OCI-LY3 (cell line): ENCODE measurements around the gene ZNF296.

ENCODE experiments used
- H2AFZ ChIP-seq: fragments of 200-600, 300-600 bp; shearing (Covaris generic); 2 replicates; pipeline ENCODE4 v1.6.0; 2014; ENCODE audit warnings: antibody characterized with exemption, low read depth, low read length
- H3K27ac ChIP-seq: fragments of 200-600, 300-600 bp; sonication (generic); 2 replicates; pipeline ENCODE4 v1.5.1; 2014; ENCODE audit warnings: mild to moderate bottlenecking, low read length, moderate library complexity, mixed read lengths
- H3K27me3 ChIP-seq: fragments of 200-600, 300-600 bp; sonication (generic); 2 replicates; pipeline ENCODE4 v1.6.1; 2014; ENCODE audit warnings: low read depth, low read length, mixed read lengths
- H3K36me3 ChIP-seq: fragments of 200-600, 300-600 bp; sonication (generic); replicated peaks from 2 replicates; pipeline ENCODE3; 2014; ENCODE audit warnings: low read depth, low read length, mixed read lengths
- H3K4me1 ChIP-seq: fragments of 300-600, 200-600 bp; sonication (generic); 2 replicates; pipeline ENCODE4 v1.6.1; 2014; ENCODE audit warnings: low read length, mixed read lengths
- H3K4me2 ChIP-seq: fragments of 200-600, 300-600 bp; sonication (generic); 2 replicates; pipeline ENCODE4 v1.6.1; 2014; ENCODE audit warnings: low read length, mixed read lengths
- H3K4me3 ChIP-seq: fragments of 300-600, 200-600 bp; sonication (generic); 2 replicates; pipeline ENCODE4 v1.5.1; 2014; ENCODE audit warnings: antibody characterized with exemption, mild to moderate bottlenecking, low read length, moderate library complexity
- H3K79me2 ChIP-seq: fragments of 300-600, 200-600 bp; shearing (Covaris generic); 2 replicates; pipeline ENCODE4 v1.6.1; 2014; ENCODE audit warnings: mild to moderate bottlenecking, low read length, mixed read lengths
- H3K9ac ChIP-seq: fragments of 300-600, 200-600 bp; shearing (Covaris generic); 2 replicates; pipeline ENCODE4 v1.6.0; 2014; ENCODE audit warnings: mild to moderate bottlenecking, low read length, moderate library complexity
- H3K9me3 ChIP-seq: fragments of 200-600, 300-600 bp; shearing (Covaris generic); 2 replicates; pipeline ENCODE4 v1.6.1; 2014; ENCODE audit warnings: low read length, mixed read lengths; ENCODE audit not compliant: insufficient read depth
- H4K20me1 ChIP-seq: fragments of 200-600, 300-600 bp; sonication (generic); 2 replicates; pipeline ENCODE4 v1.6.1; 2016; ENCODE audit warnings: low read length, mixed read lengths; ENCODE audit not compliant: insufficient read depth
- CTCF ChIP-seq: fragments of 200-600, 300-600 bp; sonication (generic); IDR thresholded peaks from 2 replicates; pipeline ENCODE4 v1.5.1; 2014; ENCODE audit warnings: antibody characterized with exemption, low read length, low read depth
- EZH2phosphoT487 ChIP-seq: fragments of 200-600 bp; shearing (Covaris generic); IDR thresholded peaks from 2 replicates; pipeline ENCODE4 v1.6.1; 2018; ENCODE audit warnings: antibody characterized with exemption, mixed run types, low read depth

ZNF296 gene

GRCh38 chr19:45097776-45098520 lies 21.7 kb upstream of the ZNF296 start:
- Histone ChIP-seq H3K9ac (no peak overlapping the region), H3K27me3 (no peaks in the 10 kb centered on the region), H3K27ac (no peak overlapping the region), H3K4me1 (peaks cover 13% of the 10 kb centered on the region), H3K4me2 (no peak overlapping the region), H2AFZ (no peak overlapping the region), H3K36me3 (peaks cover 3% of the 10 kb centered on the region), H4K20me1 (peaks cover 77% of the 10 kb centered on the region), H3K79me2 (peaks cover 100% of the 10 kb centered on the region), H3K9me3 (no peaks in the 10 kb centered on the region), H3K4me3 (no peak overlapping the region)
- no peak for TF ChIP-seq CTCF

GRCh38 chr19:45097450-45097775 lies 21.1 kb upstream of the ZNF296 start:
- TF ChIP-seq EZH2phosphoT487, result no peak
- no peak for TF ChIP-seq CTCF

GRCh38 chr19:45096700-45097099 lies 20.4 kb upstream of the ZNF296 start:
- no peak overlapping the region for H3K4me2 ChIP-seq
- peaks cover 64% of the 10 kb centered on the region for H4K20me1 ChIP-seq
- peaks cover 17% of the 10 kb centered on the region for H3K4me1 ChIP-seq
- no peak overlapping the region for H3K9ac ChIP-seq
- H3K27me3 ChIP-seq, result no peaks in the 10 kb centered on the region
- no peaks in the 10 kb centered on the region for H3K9me3 ChIP-seq
- peaks cover 88% of the 10 kb centered on the region for H3K79me2 ChIP-seq
- no peak overlapping the region for H3K4me3 ChIP-seq
- no peak overlapping the region for H2AFZ ChIP-seq
- no peak overlapping the region for H3K27ac ChIP-seq
- H3K36me3 ChIP-seq, result peaks cover 6% of the 10 kb centered on the region
- TF ChIP-seq CTCF (no peak), EZH2phosphoT487 (no peak)

More at GRCh38 chr19:45097450-45097775, 21.1 kb upstream of the ZNF296 start:
- Histone ChIP-seq H3K4me1 (peaks cover 13% of the 10 kb centered on the region), H3K9me3 (no peaks in the 10 kb centered on the region), H3K36me3 (peaks cover 3% of the 10 kb centered on the region), H3K27ac (no peak overlapping the region), H2AFZ (no peak overlapping the region), H3K79me2 (peaks cover 95% of the 10 kb centered on the region), H3K9ac (no peak overlapping the region), H4K20me1 (peaks cover 72% of the 10 kb centered on the region), H3K4me3 (no peak overlapping the region), H3K27me3 (no peaks in the 10 kb centered on the region), H3K4me2 (no peak overlapping the region)

GRCh38 chr19:45095496-45096413 lies 19.5 kb upstream of the ZNF296 start:
- Histone ChIP-seq H3K79me2 (peaks cover 78% of the 10 kb centered on the region), H2AFZ (no peak overlapping the region), H3K4me2 (no peak overlapping the region), H3K9ac (no peak overlapping the region), H3K36me3 (peaks cover 16% of the 10 kb centered on the region), H4K20me1 (peaks cover 61% of the 10 kb centered on the region), H3K4me1 (peaks cover 19% of the 10 kb centered on the region), H3K9me3 (no peaks in the 10 kb centered on the region), H3K27me3 (no peaks in the 10 kb centered on the region), H3K4me3 (no peak overlapping the region), H3K27ac (no peak overlapping the region)
- TF ChIP-seq EZH2phosphoT487 (no peak), CTCF (no peak)
